Activated naive CD4-positive, alpha-beta T cell treated with anti-CD3 and anti-CD28 coated beads, Interleukin-2, amount 50 U/mL, for 24 hours (primary cell): ENCODE results near the gene SLX9.

Source experiments
- H3K27ac Mint-ChIP-seq: one replicate; pipeline ENCODE4 v1.8.0; 2021; ENCODE audit warnings: mild to moderate bottlenecking, mixed read lengths
- H3K27me3 Mint-ChIP-seq: one replicate; pipeline ENCODE4 v1.8.0; 2021; ENCODE audit warnings: mixed read lengths
- H3K36me3 Mint-ChIP-seq: one replicate; pipeline ENCODE4 v1.8.0; 2021; ENCODE audit warnings: mixed read lengths
- H3K4me1 Mint-ChIP-seq: one replicate; pipeline ENCODE4 v1.8.0; 2021; ENCODE audit warnings: mixed read lengths
- H3K4me3 Mint-ChIP-seq: one replicate; pipeline ENCODE4 v1.8.0; 2021; ENCODE audit warnings: mild to moderate bottlenecking, mixed read lengths
- H3K9me3 Mint-ChIP-seq: one replicate; pipeline ENCODE4 v1.8.0; 2021; ENCODE audit warnings: mixed read lengths

The SLX9 gene

GRCh38 chr21:44939532-44940115 lies at the start of gene SLX9:
SLX9 (plus strand) TSS chr21:44940029; CDS start chr21:44940058, 29 bp downstream.
- Mint-ChIP-seq H3K4me3 (peak within 1 kb of the TSS; percentile 99), H3K4me1 (peaks cover 44% of the 10 kb centered on the region), H3K27me3 (no peaks in the 10 kb centered on the region), H3K27ac (peak within 1 kb of the TSS; percentile 92), H3K9me3 (no peaks in the 10 kb centered on the region), H3K36me3 (peaks cover 4% of the 10 kb centered on the region)

- Mint-ChIP-seq H3K27me3 (no peaks in the 10 kb centered on the region), H3K36me3 (peaks cover 4% of the 10 kb centered on the region), H3K4me3 (no peak overlapping the region), H3K9me3 (no peaks in the 10 kb centered on the region), H3K4me1 (peaks cover 17% of the 10 kb centered on the region), H3K27ac (peak overlapping the region; percentile 59)
These were observed 49.4 kb upstream of the SLX9 start for GRCh38 chr21:44890338-44890931.

- Mint-ChIP-seq H3K4me3 (no peak overlapping the region), H3K27ac (peak overlapping the region; percentile 59), H3K27me3 (no peaks in the 10 kb centered on the region), H3K9me3 (no peaks in the 10 kb centered on the region), H3K36me3 (peaks cover 4% of the 10 kb centered on the region), H3K4me1 (peaks cover 17% of the 10 kb centered on the region)
These were observed 48.8 kb upstream of the SLX9 start for GRCh38 chr21:44890961-44891541.

- H3K27ac Mint-ChIP-seq: no peak overlapping the region
- no peak overlapping the region for H3K4me3 Mint-ChIP-seq
- peaks cover 17% of the 10 kb centered on the region for H3K4me1 Mint-ChIP-seq
- no peaks in the 10 kb centered on the region for H3K27me3 Mint-ChIP-seq
- no peaks in the 10 kb centered on the region for H3K9me3 Mint-ChIP-seq
- peaks cover 3% of the 10 kb centered on the region for H3K36me3 Mint-ChIP-seq
These were observed 48.2 kb upstream of the SLX9 start for GRCh38 chr21:44891631-44892031.

- Mint-ChIP-seq H3K4me3 (no peak overlapping the region), H3K27me3 (no peaks in the 10 kb centered on the region), H3K36me3 (peaks cover 3% of the 10 kb centered on the region), H3K9me3 (no peaks in the 10 kb centered on the region), H3K4me1 (peaks cover 17% of the 10 kb centered on the region), H3K27ac (no peak overlapping the region)
These were observed 47.7 kb upstream of the SLX9 start for GRCh38 chr21:44892095-44892494.

- Mint-ChIP-seq H3K27ac (peak overlapping the region; percentile 46), H3K27me3 (no peaks in the 10 kb centered on the region), H3K36me3 (peaks cover 1% of the 10 kb centered on the region)
These were observed 47.1 kb upstream of the SLX9 start for GRCh38 chr21:44892536-44893277.

GRCh38 chr21:44893278-44893556 lies 46.6 kb upstream of the SLX9 start:
- H3K4me1 Mint-ChIP-seq: peaks cover 19% of the 10 kb centered on the region
- H3K9me3 Mint-ChIP-seq: no peaks in the 10 kb centered on the region
- no peak overlapping the region for H3K4me3 Mint-ChIP-seq
- peaks cover 2% of the 10 kb centered on the region for H3K36me3 Mint-ChIP-seq
- no peaks in the 10 kb centered on the region for H3K27me3 Mint-ChIP-seq
- no peak overlapping the region for H3K27ac Mint-ChIP-seq

More at GRCh38 chr21:44892536-44893277, 47.1 kb upstream of the SLX9 start:
- peaks cover 17% of the 10 kb centered on the region for H3K4me1 Mint-ChIP-seq
- H3K9me3 Mint-ChIP-seq: no peaks in the 10 kb centered on the region
- H3K4me3 Mint-ChIP-seq: no peak overlapping the region

GRCh38 chr21:44893948-44894656 lies 45.7 kb upstream of the SLX9 start:
- H3K27ac Mint-ChIP-seq: peak overlapping the region; percentile 35
- peaks cover 5% of the 10 kb centered on the region for H3K36me3 Mint-ChIP-seq

GRCh38 chr21:44894687-44895302 lies 45.0 kb upstream of the SLX9 start:
- peaks cover 5% of the 10 kb centered on the region for H3K36me3 Mint-ChIP-seq
- H3K27me3 Mint-ChIP-seq: no peaks in the 10 kb centered on the region
- peaks cover 22% of the 10 kb centered on the region for H3K4me1 Mint-ChIP-seq
- no peak overlapping the region for H3K4me3 Mint-ChIP-seq
- H3K9me3 Mint-ChIP-seq: no peaks in the 10 kb centered on the region
- peak overlapping the region; percentile 59 for H3K27ac Mint-ChIP-seq

More at GRCh38 chr21:44893948-44894656, 45.7 kb upstream of the SLX9 start:
- H3K9me3 Mint-ChIP-seq: no peaks in the 10 kb centered on the region
- H3K4me1 Mint-ChIP-seq: peaks cover 22% of the 10 kb centered on the region
- no peak overlapping the region for H3K4me3 Mint-ChIP-seq
- H3K27me3 Mint-ChIP-seq: no peaks in the 10 kb centered on the region

- Mint-ChIP-seq H3K36me3 (peaks cover 5% of the 10 kb centered on the region), H3K9me3 (no peaks in the 10 kb centered on the region), H3K4me1 (peaks cover 22% of the 10 kb centered on the region), H3K4me3 (no peak overlapping the region), H3K27me3 (no peaks in the 10 kb centered on the region), H3K27ac (no peak overlapping the region)
These were observed 44.0 kb upstream of the SLX9 start for GRCh38 chr21:44895859-44896258.

- no peak overlapping the region for H3K4me3 Mint-ChIP-seq
- H3K9me3 Mint-ChIP-seq: no peaks in the 10 kb centered on the region
- no peaks in the 10 kb centered on the region for H3K27me3 Mint-ChIP-seq
- H3K4me1 Mint-ChIP-seq: peaks cover 22% of the 10 kb centered on the region
- H3K36me3 Mint-ChIP-seq: peaks cover 5% of the 10 kb centered on the region
- H3K27ac Mint-ChIP-seq: no peak overlapping the region
These were observed 43.1 kb upstream of the SLX9 start for GRCh38 chr21:44896561-44897286.

- no peak overlapping the region for H3K27ac Mint-ChIP-seq
- H3K9me3 Mint-ChIP-seq: no peaks in the 10 kb centered on the region
- H3K4me1 Mint-ChIP-seq: peaks cover 20% of the 10 kb centered on the region
- H3K36me3 Mint-ChIP-seq: peaks cover 8% of the 10 kb centered on the region
- no peaks in the 10 kb centered on the region for H3K27me3 Mint-ChIP-seq
- no peak overlapping the region for H3K4me3 Mint-ChIP-seq
These were observed 42.4 kb upstream of the SLX9 start for GRCh38 chr21:44897326-44898010.

- Mint-ChIP-seq H3K27ac (no peak overlapping the region), H3K36me3 (peaks cover 12% of the 10 kb centered on the region), H3K27me3 (no peaks in the 10 kb centered on the region), H3K4me3 (no peak overlapping the region), H3K9me3 (no peaks in the 10 kb centered on the region), H3K4me1 (peaks cover 15% of the 10 kb centered on the region)
These were observed 41.8 kb upstream of the SLX9 start for GRCh38 chr21:44898011-44898488.
